Ureter (tissue), 1 donor: Measurements from ENCODE around the gene CD70. TPM values are rescaled to one million over a fixed set of nuclear protein-coding genes. Genes with fewer than 3 reads are reported as not detected.
"Not testable (repeated sequence)": the region's sequence is repeated elsewhere in the genome, so short reads cannot be mapped to it uniquely, and the experiment has no call there.

Experiments used
- DNase-seq: peaks from one replicate; pipeline ENCODE4 v3.0.0-alpha.2; 2020; ENCODE audit warnings: low spot score
- total RNA-seq: library from RNA; stranded (reverse); gene quantifications from one replicate; pipeline ENCODE4 v1.2.4, GENCODE V29; 2023
- donor health status: DM: yes; HTN: yes; CAD: no.

The CD70 gene
- total RNA-seq, 1 donor from 2014 or later = not detected

GRCh38 chr19:6570764-6571163 is 20.2 kb downstream of the CD70 start:
- no peak for DNase-seq

- no peak for DNase-seq
Measured at GRCh38 chr19:6568816-6569215, 22.1 kb downstream of the CD70 start.

- no peak for DNase-seq
Measured at GRCh38 chr19:6568010-6568526, 22.9 kb downstream of the CD70 start.

GRCh38 chr19:6566727-6567126 is 24.2 kb downstream of the CD70 start:
- not testable (repeated sequence) for DNase-seq

GRCh38 chr19:6564393-6564792 is 26.6 kb downstream of the CD70 start:
- DNase-seq = no peak

GRCh38 chr19:6562437-6562836 is 28.5 kb downstream of the CD70 start:
- DNase-seq = not testable (repeated sequence)

GRCh38 chr19:6556480-6557195 is 34.3 kb downstream of the CD70 start:
- DNase-seq = no peak

GRCh38 chr19:6556043-6556449 is 34.9 kb downstream of the CD70 start:
- DNase-seq = no peak

- DNase-seq = no peak
Measured at GRCh38 chr19:6551607-6552450, 39.1 kb downstream of the CD70 start.

- no peak for DNase-seq
Measured at GRCh38 chr19:6551091-6551490, 39.9 kb downstream of the CD70 start.

- not testable (repeated sequence) for DNase-seq
Measured at GRCh38 chr19:6550679-6551078, 40.3 kb downstream of the CD70 start.

- no peak for DNase-seq
Measured at GRCh38 chr19:6543866-6544347, 47.0 kb downstream of the CD70 start.

GRCh38 chr19:6540918-6541689 is 49.8 kb downstream of the CD70 start:
- no peak for DNase-seq

- no peak for DNase-seq
Measured at GRCh38 chr19:6539514-6539913, 51.4 kb downstream of the CD70 start.

Other genes with a start within 250 kb of the CD70 start
- 54.7 TPM for gene CLPP, start 229.6 kb downstream of the CD70 start, total RNA-seq
- 60.7 TPM for gene ALKBH7, start 218.4 kb downstream of the CD70 start, total RNA-seq
- 1.1 TPM for gene PSPN, start 215.2 kb downstream of the CD70 start, total RNA-seq
- 52.9 TPM for gene GTF2F1, start 198.0 kb downstream of the CD70 start, total RNA-seq
- gene KHSRP, start 166.3 kb downstream of the CD70 start, total RNA-seq = 200 TPM
- gene SLC25A41, start 157.4 kb downstream of the CD70 start, total RNA-seq = not detected
- gene SLC25A23, start 131.4 kb downstream of the CD70 start, total RNA-seq = 37.0 TPM
- gene CRB3, start 126.9 kb downstream of the CD70 start, total RNA-seq = 23.6 TPM
- 3.1 TPM for gene DENND1C, start 109.4 kb downstream of the CD70 start, total RNA-seq
- 1.2 TPM for gene TUBB4A, start 88.8 kb downstream of the CD70 start, total RNA-seq
- gene TNFSF9, start 60.1 kb downstream of the CD70 start, total RNA-seq = 0.75 TPM
- 2.8 TPM for gene TNFSF14, start 79.0 kb upstream of the CD70 start, total RNA-seq
- gene C3, start 129.5 kb upstream of the CD70 start, total RNA-seq = 718 TPM
- 74.0 TPM for gene GPR108, start 146.4 kb upstream of the CD70 start, total RNA-seq
- gene TRIP10, start 148.5 kb upstream of the CD70 start, total RNA-seq = 86.0 TPM
- gene SH2D3A, start 176.3 kb upstream of the CD70 start, total RNA-seq = 68.7 TPM
- gene VAV1, start 181.6 kb upstream of the CD70 start, total RNA-seq = 12.1 TPM